Kasumi-1 (cell line): ENCODE data around the gene RNF34.

Experiments used
- DNase-seq, 2 experiments: peaks; one replicate each; lab custom pipeline; 2025; lab: John Stamatoyannopoulos, UW

RNF34 gene

DNA sequence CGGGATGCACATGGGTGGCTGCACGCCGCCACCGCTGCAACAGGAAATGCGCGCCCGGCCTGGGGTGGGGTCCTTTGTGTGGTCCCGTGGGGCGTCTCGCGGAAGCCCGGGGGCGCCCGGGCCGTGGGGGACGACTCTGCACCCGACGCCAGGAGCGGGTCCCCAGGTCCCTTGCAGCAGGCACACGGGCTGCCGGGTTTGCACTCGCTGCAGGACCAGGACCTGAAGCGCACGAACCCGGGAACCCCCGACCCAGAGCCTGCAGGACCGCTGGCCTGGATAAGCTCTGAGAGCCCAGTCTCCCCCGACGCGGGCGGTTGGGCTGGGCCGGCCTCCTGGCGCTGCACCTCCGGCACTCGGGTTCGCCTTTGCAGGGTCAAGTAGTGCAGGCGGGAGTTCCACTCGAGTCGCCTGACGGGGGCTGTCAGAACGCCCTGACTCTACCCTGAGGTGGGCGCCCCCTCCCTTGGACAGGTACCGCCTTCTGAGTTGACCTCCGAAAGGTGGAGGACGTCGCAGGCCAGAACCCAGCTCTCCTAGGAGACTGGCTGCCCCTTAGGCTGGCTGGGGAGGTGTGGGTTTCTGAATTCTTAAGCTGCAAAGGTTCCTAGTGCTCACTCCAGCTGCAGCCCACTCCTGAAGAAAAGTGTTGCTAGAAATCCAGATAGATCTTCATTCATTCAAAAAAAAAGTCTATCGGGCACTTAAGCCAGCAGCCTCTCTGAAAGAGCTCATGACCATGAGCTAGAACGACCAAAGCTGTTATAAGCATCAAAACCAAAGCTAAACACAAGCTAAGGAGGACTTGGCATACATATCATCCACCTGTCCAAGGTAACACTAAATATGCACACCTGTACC is 68.0 kb downstream of the RNF34 start:
- DNase-seq, result no peak

DNA sequence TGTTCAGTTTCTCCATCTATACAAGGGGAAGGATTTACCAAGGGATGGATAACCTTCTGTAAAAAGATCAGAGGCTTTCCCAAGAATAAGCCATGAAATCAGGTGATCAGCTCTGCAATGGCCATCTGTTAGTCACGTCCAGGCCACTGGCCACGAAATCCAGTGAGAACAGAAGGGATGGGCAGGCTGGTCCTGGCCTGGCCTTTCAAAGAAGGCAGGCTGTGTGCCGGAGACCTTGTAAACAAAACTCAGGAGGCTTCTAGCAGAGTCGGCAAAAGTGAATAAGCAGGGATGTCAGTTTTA is 68.5 kb downstream of the RNF34 start:
- no peak for DNase-seq

DNA sequence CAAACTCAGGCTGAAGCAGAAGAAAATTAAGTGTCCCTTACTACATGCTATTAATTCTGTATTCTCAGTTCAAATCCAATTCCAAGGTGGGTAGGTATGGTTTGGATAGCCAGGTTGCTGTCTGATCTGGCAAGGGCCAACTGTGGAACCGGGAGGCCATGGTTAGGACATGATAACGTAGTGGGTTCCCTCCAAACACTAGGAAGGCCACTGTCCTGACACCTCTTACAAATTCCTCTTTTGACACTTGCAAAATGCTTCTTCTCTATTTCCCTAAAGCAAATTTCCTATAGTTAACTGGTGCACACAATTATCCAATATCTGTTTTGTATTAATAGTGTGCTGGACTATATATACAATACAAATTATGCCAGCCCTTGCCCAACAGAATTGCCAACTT is 70.8 kb downstream of the RNF34 start:
- no peak for DNase-seq

DNA sequence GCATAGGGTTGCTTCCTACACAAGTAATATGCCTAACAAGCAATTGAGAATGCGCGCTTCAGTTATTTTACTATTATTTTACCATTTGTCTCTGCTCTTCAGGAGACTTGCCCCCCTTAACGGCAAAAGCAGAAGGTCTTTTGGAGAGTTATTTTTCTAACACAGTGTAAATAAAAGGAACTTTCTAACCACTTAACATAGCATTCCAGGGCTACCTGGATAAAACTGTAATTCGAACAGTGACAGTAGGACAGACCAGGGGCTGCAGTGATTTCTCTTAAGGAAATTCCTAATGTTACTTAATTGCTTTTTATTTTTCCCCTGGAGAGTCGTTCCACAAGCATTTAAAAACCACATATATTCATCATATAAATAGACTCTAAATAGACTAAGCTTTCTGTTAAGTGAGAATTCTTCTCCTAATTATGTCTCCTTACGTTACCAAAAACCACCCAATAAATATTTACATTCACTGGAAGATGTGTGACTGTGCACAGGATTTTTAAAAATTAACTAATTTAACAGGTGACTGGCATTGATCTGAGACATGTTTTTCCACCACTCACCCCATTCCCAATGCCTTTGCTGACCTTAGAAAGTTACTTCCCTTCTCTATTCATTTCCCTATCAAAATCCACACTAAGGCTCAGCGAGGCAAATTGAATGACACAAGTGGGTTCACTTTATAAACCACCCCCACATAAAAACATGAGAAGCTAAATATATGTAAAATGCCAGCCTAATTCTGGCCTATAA is 72.4 kb downstream of the RNF34 start:
- no peak for DNase-seq
